Fibroblast of pulmonary artery (primary cell): ENCODE data around the gene SLC6A13.

ENCODE experiments used
- DNase-seq: peaks from one replicate; pipeline ENCODE4 v3.0.0-alpha.2; 2010; ENCODE audit warnings: low read depth
- H3K4me3 ChIP-seq: replicated peaks from 2 replicates; pipeline ENCODE4 v1.5.1; 2011; ENCODE audit warnings: low read depth, mild to moderate bottlenecking, control low read depth, low read length, moderate library complexity
- TF ChIP-seq, protein P1 (sequence below): IDR thresholded peaks from 2 replicates; pipeline ENCODE4 v1.5.1; 2011; ENCODE audit warnings: mild to moderate bottlenecking, control low read depth, low read length, inconsistent platforms; ENCODE audit errors: missing control alignments

SLC6A13 gene

DNA sequence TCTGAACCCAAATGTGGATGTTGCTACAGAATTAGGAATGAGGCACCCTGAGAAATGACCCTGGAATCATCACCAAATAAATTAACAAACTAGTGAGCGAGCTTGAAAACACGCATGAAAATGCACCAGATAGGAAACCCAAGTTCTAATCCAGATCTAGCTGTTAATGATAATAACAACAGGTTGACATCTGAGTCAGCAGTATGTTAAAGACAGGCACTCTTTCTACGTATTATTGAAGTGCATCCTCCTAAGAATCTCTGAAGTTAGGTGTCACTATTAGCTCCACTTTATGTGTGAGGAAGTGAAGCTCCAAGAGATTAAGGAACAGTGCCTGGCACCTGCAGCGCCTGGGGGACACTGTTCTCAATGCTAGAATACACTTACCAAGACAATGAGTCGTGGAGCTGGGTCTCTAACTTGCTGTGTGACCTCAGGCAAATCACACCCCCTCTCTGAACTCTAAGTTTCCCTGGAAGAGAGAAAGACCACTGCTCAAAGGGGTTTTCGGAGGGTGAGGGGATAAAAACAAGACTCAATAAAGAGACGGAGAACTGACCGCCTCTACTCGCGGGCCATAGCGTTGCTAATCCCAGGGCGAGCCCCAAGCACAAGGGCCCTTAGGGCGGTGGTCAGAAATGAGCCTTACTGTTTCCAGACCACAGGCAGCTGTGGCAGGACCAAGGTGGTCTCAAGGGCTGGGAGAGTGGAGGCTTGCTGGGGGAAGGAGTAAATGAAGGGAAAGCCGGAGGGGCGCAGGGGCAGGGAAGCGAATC is 50.8 kb downstream of the SLC6A13 start:
- TF ChIP-seq, protein P1, sequence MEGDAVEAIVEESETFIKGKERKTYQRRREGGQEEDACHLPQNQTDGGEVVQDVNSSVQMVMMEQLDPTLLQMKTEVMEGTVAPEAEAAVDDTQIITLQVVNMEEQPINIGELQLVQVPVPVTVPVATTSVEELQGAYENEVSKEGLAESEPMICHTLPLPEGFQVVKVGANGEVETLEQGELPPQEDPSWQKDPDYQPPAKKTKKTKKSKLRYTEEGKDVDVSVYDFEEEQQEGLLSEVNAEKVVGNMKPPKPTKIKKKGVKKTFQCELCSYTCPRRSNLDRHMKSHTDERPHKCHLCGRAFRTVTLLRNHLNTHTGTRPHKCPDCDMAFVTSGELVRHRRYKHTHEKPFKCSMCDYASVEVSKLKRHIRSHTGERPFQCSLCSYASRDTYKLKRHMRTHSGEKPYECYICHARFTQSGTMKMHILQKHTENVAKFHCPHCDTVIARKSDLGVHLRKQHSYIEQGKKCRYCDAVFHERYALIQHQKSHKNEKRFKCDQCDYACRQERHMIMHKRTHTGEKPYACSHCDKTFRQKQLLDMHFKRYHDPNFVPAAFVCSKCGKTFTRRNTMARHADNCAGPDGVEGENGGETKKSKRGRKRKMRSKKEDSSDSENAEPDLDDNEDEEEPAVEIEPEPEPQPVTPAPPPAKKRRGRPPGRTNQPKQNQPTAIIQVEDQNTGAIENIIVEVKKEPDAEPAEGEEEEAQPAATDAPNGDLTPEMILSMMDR, result no peak
- H3K4me3 ChIP-seq, result no peak overlapping the region
- DNase-seq, result no peak

DNA sequence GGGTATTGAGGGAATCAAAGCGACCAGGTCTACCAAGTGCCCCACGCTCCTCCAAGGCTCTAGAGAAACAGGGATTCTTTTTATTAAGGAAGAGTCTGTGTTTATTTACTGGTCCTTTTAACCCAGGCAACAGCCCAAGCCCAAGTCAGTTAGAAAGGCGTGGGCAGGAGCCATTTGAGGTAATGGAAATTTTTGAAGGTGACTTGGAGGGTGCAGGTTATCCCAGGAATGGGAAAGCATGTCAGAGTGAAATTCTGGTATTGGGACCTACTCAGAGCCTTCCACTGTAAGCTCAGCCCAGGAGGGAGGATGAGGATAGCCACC is 51.5 kb downstream of the SLC6A13 start:
- no peak for DNase-seq
- H3K4me3 ChIP-seq, result no peak overlapping the region
- TF ChIP-seq, protein P1, result no peak

DNA sequence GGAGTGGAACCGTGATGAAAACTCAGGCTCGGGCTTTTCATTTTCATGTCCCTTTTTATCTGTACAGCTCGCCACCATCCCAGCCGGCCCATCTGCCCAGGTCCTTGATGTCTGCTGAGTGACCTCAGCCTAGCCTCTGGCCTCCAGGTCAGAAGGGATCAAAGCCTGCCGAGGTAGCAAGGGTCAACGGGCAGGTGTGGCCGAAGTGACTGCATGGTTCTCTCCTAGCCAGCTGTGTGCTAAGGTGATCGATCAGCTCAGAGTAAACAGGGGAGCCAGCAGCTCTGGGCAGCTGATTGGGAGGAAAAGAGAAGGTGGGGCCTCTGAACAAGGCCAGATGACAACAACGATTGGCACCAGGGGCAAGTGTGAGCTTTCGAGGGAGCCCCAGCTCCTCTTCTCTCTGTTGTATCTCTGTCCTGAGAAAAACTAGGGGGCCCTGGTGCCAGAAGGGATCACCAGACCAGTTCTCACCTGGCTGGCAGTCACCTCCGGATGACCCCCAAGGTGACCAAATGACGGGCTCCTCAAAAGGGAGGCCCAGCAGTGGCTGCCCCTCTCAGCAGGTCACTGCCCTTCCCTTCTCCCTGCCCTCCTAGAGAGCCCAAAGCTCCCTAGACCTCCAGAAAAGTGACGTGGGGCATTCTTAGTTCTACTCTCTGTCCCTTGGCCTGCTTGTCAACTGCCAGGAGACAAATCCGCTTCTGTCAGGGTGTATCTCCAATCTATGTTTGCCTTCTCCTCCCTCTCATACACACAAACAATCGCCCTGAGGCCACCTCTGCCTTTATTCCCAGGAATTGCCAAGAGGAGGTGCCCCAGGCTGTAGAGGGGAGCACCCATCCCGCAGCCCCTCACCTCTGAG is 52.1 kb downstream of the SLC6A13 start:
- DNase-seq, result no peak
- no peak overlapping the region for H3K4me3 ChIP-seq
- TF ChIP-seq, protein P1, result no peak

DNA sequence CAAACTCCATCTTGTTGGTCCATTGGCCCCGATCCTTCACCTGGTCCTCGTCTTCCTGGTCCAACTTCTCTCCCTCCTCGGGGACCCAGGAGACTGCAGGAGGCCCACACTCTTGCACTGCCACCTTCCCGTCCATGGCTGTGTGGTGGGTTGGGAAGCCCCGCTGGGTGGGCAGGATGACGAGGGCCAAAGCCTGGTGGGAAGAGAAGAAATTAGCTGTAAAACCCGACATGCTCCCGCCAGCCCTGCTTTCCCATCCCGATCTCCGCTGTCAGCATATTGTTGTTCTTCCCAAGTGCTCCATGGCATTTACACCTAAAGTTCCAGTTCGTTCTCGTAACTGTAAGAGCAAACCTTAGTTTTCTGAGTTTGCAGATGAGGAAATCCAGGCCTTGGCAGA is 52.8 kb downstream of the SLC6A13 start:
- H3K4me3 ChIP-seq, result no peak overlapping the region

DNA sequence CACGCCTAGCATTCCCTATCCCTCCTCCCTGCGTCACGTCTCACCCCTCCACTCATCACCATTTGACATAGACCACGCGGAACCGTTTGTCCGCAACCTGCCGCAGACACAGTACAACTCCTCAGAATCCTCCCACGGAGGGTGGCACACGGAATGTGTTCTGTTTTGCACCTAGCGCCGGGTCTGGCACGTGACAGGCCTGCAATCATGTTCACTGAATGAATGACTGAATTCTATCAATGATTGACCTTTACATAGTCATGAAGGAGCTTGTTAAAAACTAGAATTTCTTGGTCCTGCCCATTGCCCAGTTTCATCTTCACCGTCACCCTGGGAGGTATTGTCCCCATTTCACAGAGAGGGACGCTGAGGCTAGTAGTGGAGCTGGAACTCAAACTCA is 53.4 kb downstream of the SLC6A13 start:
- DNase-seq, result no peak
- TF ChIP-seq, protein P1, result no peak
- H3K4me3 ChIP-seq, result no peak overlapping the region

More for the DNA sequence above, 52.8 kb downstream of the SLC6A13 start:
- no peak for DNase-seq
- TF ChIP-seq, protein P1, result no peak

DNA sequence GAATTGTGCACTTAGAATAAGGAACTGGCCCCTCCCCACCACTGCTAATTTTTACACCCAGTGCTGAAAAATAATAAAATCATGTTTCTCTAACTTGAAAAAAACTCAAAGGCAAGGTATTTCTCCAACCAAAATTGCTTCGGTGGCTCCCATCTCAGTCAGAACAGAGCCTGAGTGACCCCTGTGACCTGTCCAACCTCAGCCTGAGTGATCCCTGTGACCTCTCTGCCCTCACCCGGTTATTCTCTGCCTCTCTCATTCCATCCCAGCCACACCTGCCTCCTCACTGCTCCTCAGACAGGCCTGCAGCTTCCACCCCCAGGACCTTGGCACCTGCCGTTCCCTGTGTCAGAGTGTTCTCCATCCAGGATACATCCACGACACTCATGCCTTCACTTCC is 53.8 kb downstream of the SLC6A13 start:
- DNase-seq, result no peak
- TF ChIP-seq, protein P1, result no peak

More for the DNA sequence above, 53.8 kb downstream of the SLC6A13 start:
- H3K4me3 ChIP-seq, result no peak overlapping the region
